ENCODE data around the gene LPA.
A peak's percentile ranks its signal among the peaks of the same experiment; 100 is the strongest.

DNA sequence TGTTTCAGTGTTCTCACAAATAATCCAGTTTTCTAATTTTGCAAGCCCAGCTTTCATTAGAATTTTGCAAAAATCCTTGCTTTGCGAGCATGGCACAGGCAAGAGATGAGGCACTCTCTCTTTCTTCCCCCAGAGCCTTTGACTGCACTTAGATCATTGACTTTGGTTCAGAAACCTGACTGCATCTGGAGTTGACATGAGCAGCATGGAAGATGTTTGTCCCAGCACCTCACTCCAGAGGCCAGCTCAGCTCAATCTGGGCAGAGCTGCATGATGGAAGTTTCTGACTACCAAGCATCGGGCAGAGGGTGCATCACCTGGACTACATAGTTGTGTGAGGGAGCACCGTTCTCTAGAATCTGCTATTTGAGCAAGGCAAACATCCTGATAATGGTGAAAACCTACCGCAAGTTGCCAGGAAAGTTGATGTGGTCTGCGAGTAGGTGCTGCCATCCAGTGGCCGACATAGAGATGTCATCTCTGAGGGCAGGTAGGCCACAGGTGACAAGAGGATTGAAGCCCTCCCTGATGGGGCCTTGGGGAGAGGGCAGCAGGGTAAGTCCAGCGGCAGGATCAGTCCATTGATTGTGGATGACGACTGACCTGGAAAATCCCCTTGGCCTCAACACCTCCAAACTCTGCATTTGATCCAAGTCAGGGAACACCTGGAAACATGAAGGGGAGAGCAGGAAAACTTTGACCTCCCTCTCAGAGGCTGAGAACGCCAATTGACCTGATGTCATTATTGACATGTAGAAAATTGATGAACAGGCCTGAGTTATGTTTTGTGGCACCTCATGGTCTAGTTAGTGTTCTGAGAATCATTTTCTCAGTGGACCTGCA lies 3.8 kb upstream of the LPA start:
- TF ChIP-seq, protein P1, sequence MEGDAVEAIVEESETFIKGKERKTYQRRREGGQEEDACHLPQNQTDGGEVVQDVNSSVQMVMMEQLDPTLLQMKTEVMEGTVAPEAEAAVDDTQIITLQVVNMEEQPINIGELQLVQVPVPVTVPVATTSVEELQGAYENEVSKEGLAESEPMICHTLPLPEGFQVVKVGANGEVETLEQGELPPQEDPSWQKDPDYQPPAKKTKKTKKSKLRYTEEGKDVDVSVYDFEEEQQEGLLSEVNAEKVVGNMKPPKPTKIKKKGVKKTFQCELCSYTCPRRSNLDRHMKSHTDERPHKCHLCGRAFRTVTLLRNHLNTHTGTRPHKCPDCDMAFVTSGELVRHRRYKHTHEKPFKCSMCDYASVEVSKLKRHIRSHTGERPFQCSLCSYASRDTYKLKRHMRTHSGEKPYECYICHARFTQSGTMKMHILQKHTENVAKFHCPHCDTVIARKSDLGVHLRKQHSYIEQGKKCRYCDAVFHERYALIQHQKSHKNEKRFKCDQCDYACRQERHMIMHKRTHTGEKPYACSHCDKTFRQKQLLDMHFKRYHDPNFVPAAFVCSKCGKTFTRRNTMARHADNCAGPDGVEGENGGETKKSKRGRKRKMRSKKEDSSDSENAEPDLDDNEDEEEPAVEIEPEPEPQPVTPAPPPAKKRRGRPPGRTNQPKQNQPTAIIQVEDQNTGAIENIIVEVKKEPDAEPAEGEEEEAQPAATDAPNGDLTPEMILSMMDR (IDR thresholded peaks at IDR 0.05), result peak; percentile 37 to 68 (median 53)
- no peak for TF ChIP-seq POLR2A (IDR thresholded peaks at IDR 0.05)

Measured in body of pancreas (tissue), 4 donors.